Smooth muscle cell of the brain vasculature (primary cell): Measurements from ENCODE around the gene TIPIN.
A peak's percentile ranks its signal among the peaks of the same experiment; 100 is the strongest.
"Not testable (repeated sequence)": the region's sequence is repeated elsewhere in the genome, so short reads cannot be mapped to it uniquely, and the experiment has no call there.

ENCODE experiments used
- DNase-seq: peaks from one replicate; pipeline ENCODE4 v3.0.0-alpha.2; 2012; ENCODE audit warnings: low read depth, low spot score

The TIPIN gene

DNA sequence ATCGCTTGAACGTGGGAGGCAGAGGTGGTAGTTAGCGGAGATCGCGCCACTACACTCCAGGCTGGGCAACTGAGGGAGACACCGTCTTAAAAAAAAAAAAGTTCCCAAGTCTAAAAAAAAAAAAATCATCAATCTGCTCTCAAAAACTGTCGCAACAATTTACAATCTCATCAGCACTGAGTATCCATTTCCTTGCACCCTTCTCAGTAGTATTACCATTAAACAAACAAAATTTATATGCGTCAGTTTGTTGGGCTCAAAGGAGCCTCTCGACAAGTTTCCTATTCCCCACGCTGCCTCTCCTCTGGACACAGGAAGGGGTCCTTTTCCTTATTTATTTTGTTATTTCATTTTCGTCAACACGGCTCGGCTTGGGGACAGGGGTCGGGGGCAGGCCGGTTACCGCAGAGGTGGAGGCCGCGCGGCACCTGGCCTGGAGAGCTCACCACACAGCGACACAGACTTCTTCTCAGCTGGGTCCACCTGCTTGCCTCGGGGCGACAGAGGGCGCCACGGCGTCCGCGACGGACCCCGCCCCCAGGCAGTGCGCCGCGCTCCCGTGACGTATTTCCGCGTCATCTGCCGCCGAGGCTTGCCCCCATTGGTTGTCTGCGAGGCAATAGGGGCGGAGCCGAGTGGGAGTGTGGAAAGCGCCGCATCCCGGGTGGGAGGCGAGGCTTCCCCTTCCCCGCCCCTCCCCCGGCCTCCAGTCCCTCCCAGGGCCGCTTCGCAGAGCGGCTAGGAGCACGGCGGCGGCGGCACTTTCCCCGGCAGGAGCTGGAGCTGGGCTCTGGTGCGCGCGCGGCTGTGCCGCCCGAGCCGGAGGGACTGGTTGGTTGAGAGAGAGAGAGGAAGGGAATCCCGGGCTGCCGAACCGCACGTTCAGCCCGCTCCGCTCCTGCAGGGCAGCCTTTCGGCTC is 30.0 kb upstream of the TIPIN start, which contains the start of gene MAP2K1:
Gene MAP2K1, plus strand, starts transcription at position 709 of the 920 bp plus-strand sequence. CDS start 436 bp downstream, outside the sequence.
- peak; percentile 89 for DNase-seq

- not testable (repeated sequence) for DNase-seq
Measured at GRCh38 chr15:66381376-66381775, 24.9 kb upstream of the TIPIN start.

DNA sequence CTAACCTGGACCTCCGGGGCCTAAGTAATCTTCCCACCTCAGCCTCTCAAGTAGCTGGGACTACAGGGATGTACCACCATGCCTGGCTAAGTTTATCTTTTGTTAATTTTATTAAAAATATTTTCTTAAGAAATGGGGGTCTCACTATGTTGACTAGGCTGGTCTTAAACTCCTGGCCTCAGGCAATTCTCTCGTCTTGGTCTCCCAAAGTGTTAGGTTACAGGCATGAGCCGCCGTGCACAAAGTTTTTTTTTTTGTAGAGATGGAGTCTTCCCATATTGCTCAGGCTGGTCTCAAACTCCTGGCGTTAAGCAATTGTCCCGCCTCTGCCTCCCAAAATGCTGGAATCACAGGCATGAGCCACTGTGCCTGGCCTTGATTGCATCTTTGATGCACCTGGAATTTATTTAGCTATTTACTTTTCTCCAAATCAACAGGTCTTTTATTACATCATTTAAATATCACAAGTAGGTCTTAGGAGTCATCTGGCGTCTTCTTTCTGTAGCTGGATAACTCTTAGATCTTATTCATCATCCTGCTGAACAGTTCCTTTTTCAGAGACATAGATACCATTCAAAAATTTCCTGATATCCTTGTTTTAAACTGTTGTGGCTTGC is 22.4 kb upstream of the TIPIN start:
- no peak for DNase-seq

DNA sequence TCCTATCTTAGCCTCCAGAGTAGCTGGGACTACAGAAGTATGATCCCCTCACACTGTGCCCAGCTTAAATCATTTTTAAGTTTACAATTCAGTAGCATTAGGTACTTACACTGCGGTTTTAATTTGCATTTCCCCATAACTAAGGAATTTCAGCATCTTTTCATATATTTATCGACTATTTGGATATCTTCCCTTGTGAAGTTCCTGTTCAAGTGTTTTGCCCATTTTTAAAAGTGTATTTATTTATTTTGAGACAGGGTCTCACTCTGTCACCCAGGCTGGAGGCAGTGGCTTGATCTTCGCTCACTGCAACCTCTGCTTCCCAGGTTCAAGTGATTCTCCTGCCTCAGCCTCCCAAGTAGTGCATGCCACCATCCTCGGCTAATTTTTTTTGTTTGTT is 17.7 kb upstream of the TIPIN start:
- DNase-seq, result no peak

GRCh38 chr15:66369773-66370651 is 13.5 kb upstream of the TIPIN start:
- no peak for DNase-seq

- no peak for DNase-seq
Measured at GRCh38 chr15:66364944-66365528, 8.6 kb upstream of the TIPIN start.

DNA sequence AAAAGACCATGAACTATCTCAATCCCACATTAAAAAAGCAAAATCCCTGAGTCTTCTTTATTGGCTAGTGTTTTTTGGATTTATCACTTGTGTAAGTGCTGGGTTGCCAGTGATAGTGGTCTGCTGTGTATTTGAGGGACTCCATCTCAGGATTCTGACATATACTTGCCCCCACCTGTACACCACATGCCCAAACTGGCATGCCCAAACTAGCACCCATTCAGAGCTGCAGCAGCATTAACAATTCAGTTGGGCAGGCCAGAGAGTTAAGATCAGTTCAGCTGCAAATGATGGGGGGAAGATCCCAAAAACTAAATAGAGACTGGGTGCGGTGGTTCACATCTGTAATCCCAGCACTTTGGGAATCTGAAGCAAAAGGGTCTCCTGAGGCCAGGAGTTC is 6.3 kb upstream of the TIPIN start:
- DNase-seq, result no peak

- not testable (repeated sequence) for DNase-seq
Measured at GRCh38 chr15:66361745-66362460, 5.4 kb upstream of the TIPIN start.

GRCh38 chr15:66359740-66360139 is 3.3 kb upstream of the TIPIN start:
- no peak for DNase-seq

- no peak for DNase-seq
Measured at GRCh38 chr15:66356077-66356358, 467 bp downstream of the TIPIN start.

DNA sequence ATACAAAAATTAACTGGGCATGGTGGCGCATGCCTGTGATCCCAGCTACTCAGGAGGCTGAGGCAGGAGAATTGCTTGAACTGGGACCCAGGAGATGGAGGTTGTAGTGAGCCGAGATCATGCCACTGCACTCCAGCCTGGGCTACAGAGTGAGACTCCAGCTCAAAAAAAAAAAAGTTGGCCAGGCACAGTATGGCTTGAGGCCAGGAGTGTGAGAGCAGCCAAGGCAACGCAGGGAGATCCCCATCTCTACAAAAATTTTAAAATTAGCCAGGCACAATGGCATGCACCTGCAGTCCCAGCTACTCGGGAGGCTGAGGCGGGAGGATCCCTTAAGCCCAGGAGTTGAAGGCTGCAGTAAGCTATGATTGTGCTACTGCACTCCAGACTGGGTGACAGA is 8.0 kb downstream of the TIPIN start:
- not testable (repeated sequence) for DNase-seq

GRCh38 chr15:66328771-66329170 is 27.7 kb downstream of the TIPIN start:
- no peak for DNase-seq

- DNase-seq, result no peak
Measured at GRCh38 chr15:66327736-66328135, 28.7 kb downstream of the TIPIN start.

DNA sequence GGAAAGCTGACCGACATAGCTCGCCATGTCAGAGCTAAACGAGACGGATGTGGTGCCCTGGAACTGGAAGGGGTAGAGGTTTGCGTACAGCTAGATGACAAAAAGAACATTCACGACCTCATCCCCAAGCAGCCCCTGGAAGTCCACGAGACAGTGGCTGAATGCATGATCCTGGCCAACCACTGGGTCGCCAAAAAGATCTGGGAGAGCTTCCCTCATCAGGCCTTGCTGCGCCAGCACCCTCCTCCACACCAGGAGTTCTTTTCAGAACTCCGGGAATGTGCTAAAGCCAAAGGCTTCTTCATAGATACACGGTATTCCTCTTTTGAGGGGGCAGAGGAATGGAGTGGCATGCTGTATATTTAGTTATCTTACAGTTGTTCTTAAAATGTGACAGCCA is 30.4 kb downstream of the TIPIN start:
- no peak for DNase-seq

DNA sequence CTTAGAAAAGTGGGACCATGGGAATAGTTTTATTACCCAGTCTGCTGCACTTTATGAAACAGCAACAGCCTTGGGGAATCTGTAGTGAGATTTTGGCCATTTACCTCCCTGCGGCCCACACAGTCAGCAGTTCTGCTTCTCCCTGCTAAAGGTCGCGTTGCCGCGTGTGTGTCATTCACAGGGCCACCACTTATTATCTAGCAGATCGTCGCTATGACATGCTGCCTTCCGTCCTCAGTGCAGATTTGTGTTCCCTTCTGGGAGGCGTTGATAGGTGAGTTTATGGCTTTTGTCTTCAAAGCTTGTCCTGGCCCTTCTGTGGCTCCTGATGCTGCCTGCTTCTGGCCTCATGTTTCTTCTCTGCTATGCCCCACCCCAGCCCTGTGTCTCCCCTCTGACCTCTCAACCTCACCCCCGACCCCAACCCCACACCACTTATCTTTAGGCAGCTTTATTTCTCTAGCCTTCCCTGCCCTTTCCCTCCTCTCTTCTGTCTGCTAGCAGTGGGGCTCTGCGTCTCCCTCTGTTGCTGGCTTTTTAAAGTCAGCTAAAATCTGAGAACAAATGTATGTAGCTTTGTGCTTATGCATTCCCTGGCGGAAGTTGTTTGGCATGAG is 33.1 kb downstream of the TIPIN start:
- no peak for DNase-seq

DNA sequence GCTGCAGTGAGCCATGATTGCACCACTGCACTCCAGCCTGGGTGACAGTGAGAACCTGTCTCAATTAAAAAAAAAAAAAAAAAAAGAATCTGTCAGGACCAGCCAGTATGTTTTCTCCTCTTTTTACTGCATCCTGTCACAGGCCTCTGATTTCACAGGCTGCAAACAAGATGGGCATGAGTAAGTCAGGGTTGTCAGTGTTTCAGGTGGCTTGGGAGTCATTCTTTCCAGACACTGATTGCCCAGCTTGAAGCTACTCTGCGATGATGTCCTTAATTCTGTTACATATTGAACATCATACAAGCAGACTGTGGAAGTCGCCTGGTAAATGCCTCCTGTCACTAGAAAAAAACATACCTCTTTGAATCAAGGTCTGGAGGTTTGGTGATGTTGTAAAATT is 44.3 kb downstream of the TIPIN start:
- DNase-seq, result no peak

- DNase-seq, result no peak
Measured at GRCh38 chr15:66310786-66311185, 45.7 kb downstream of the TIPIN start.

GRCh38 chr15:66309828-66310227 is 46.7 kb downstream of the TIPIN start:
- DNase-seq, result no peak

DNA sequence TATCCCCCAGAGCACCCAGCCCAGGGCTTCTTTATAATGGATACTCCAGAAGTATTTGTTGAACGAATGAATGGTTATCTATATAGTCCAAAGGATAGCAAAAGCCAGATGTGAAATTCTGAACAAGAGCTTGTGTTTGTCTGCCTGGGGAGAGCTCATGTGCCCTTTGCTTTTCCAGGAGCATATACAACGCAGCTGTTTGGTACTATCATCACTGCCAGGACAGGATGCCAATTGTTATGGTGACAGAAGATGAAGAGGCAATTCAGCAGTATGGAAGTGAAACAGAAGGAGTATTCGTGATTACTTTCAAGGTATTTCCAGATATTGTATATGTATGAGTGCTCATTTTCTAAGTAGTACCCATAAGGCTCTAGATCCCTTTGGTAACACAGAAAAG is 48.0 kb downstream of the TIPIN start:
- no peak for DNase-seq

DNA sequence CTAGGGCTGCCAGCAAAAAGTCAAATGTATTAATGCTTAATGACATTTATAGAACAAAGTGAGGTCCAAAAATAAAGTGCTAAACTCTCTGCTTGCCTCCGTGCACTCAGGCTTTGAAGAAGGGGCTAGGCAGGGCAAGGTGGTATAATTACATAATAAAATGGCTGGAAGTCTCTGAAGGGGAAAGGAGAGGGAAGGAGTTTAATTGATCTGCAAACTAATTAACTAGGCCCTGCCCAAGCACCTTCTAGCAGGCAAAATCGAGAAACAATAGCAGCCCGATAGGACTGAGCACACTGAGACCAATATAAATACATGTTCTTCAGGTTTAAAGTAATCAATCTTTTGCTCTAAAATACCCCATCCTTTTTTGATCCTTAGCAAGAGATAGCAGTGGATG is 50.1 kb downstream of the TIPIN start:
- no peak for DNase-seq

GRCh38 chr15:66304425-66304824 is 52.1 kb downstream of the TIPIN start:
- not testable (repeated sequence) for DNase-seq
